Spleen (tissue), 7 donors: ENCODE results near the gene SAMD9L.

Experiments used
- POLR2A ChIP-seq, 3 donors: fragments of 450-650 bp; IDR thresholded peaks; one replicate each; pipeline ENCODE4 v1.5.1; 2017; ENCODE audit warnings: antibody characterized with exemption in 3 of 3, mild to moderate bottlenecking in 1 of 3
- POLR2AphosphoS5 ChIP-seq, 3 donors: sonication (generic); formaldehyde crosslinking; IDR thresholded peaks; one replicate each; pipeline ENCODE4 v1.5.1; 2017; ENCODE audit warnings: antibody characterized with exemption in 3 of 3
- TF ChIP-seq, protein P1 (sequence below), 11 experiments: fragments of 200-600 bp in 7 of 11; fragments of 450-650 bp in 4 of 11; sonication (generic) in 4 of 11; IDR thresholded peaks in 8 of 11; conservative IDR thresholded peaks in 3 of 11; 1 replicate in 7 of 11; 2 replicates in 4 of 11; pipeline versions ENCODE4 v1.4.0 to v1.8.0; 2016 to 2021; ENCODE audit warnings: antibody characterized with exemption in 11 of 11, inconsistent platforms in 4 of 11, mild to moderate bottlenecking in 1 of 11
- donor health status: DM: no; HTN: no; CAD: no; lungs with moderate emphysema.
- donor health status: DM: no; HTN: no; CAD: no.
- donor health status: DM: no; HTN: no; CAD: no.

DNA sequence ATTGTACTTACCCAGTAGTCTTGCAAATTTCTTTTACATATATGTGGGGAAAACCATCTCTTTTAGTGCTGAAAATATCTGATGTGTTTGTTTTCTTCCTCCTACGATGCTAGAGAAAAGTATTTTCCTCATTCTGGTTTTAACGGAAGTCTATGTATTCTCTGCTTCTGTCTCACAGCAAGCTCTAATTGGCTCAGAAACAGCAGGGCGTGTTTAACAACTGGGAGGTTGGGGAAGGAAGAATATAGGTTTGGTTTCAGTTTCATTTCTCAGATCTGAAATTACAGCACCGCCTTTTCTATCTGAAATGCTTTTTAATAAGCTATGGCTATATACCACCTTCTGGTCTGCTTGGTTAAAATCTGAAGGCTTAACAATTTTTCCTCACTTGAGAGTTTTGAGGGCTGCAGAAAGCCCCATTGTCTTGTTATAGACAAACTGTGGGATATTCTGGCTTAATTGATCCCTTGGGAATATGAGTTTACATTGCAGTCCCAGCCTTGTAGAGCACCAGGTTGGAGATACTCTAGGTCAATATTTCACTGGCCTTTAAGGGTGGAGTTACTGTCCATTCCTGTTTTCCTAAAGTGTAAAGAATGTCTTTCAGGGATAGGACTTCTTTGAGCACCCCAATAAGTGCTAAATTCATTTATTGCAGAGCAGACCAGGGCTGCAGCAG, 30.2 kb downstream of the SAMD9L start, which contains the start of gene SAMD9:
- TF ChIP-seq, protein P1, sequence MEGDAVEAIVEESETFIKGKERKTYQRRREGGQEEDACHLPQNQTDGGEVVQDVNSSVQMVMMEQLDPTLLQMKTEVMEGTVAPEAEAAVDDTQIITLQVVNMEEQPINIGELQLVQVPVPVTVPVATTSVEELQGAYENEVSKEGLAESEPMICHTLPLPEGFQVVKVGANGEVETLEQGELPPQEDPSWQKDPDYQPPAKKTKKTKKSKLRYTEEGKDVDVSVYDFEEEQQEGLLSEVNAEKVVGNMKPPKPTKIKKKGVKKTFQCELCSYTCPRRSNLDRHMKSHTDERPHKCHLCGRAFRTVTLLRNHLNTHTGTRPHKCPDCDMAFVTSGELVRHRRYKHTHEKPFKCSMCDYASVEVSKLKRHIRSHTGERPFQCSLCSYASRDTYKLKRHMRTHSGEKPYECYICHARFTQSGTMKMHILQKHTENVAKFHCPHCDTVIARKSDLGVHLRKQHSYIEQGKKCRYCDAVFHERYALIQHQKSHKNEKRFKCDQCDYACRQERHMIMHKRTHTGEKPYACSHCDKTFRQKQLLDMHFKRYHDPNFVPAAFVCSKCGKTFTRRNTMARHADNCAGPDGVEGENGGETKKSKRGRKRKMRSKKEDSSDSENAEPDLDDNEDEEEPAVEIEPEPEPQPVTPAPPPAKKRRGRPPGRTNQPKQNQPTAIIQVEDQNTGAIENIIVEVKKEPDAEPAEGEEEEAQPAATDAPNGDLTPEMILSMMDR (IDR thresholded peaks at IDR 0.05 in 8 of 11, conservative IDR thresholded peaks at IDR 0.05 in 3 of 11): no peak
- TF ChIP-seq POLR2A (IDR thresholded peaks at IDR 0.05) (peak in 1 of 3 donors; percentile 62), POLR2AphosphoS5 (IDR thresholded peaks at IDR 0.05) (peak in 1 of 3 donors; percentile 60)
